PC-3 (cell line): ENCODE data around the gene GSTT2B. TPM values are rescaled to one million over a fixed set of nuclear protein-coding genes. Genes with fewer than 3 reads are reported as not detected.
"Not testable (repeated sequence)": the region's sequence is repeated elsewhere in the genome, so short reads cannot be mapped to it uniquely, and the experiment has no call there.

Experiments used
- ATAC-seq: fragments of 200-7000 bp; cut with Tn5 transposase; 2 replicates; pipeline ENCODE4 v1.9.1; 2020; ENCODE audit warnings: mild to moderate bottlenecking, moderate library complexity
- BruUV-seq: library from RNA; stranded (reverse); fragments of 400-500 nt; replicated peaks from 2 replicates; lab custom pipeline; 2021; lab: Mats Ljungman, UMichigan
- CTCF ChIA-PET: fragments of 300-600 bp; sonication (Branson Sonifier 250); formaldehyde crosslinking; loops from one replicate; lab custom pipeline; 2022; ENCODE audit warnings: antibody characterized with exemption; lab: Charles Lee
- POLR2A ChIA-PET: fragments of 300-600 bp; sonication (Branson Sonifier 250); formaldehyde crosslinking; loops from one replicate; lab custom pipeline; 2022; ENCODE audit warnings: antibody characterized with exemption; ENCODE audit not compliant: unreplicated experiment; lab: Charles Lee
- DNase-seq: peaks from one replicate; pipeline ENCODE4 v3.0.0-alpha.2; 2015
- H2AFZ ChIP-seq: fragments of 300-600 bp; sonication (generic); 2 replicates; pipeline ENCODE4 v1.6.0; 2016; ENCODE audit warnings: antibody characterized with exemption, low read length
- H3F3A ChIP-seq: fragments of 300-600 bp; sonication (generic); one replicate; pipeline ENCODE4 v1.6.0; 2017; ENCODE audit warnings: antibody characterized with exemption, low read length, control low read depth, mild to moderate bottlenecking; ENCODE audit not compliant: unreplicated experiment
- H3K27ac ChIP-seq: fragments of 300-600 bp; sonication (generic); 2 replicates; pipeline ENCODE4 v1.5.1; 2016; ENCODE audit warnings: mild to moderate bottlenecking, low read length
- H3K27me3 ChIP-seq: fragments of 300-600 bp; sonication (generic); 2 replicates; pipeline ENCODE4 v1.6.1; 2016; ENCODE audit warnings: low read length, mixed read lengths
- H3K36me3 ChIP-seq: fragments of 300-600 bp; sonication (generic); 2 replicates; pipeline ENCODE4 v1.6.1; 2016; ENCODE audit warnings: low read depth, mixed run types, low read length, mixed read lengths
- H3K4me1 ChIP-seq: fragments of 300-600 bp; sonication (generic); 2 replicates; pipeline ENCODE4 v1.5.1; 2016; ENCODE audit warnings: low read length; ENCODE audit not compliant: insufficient read depth
- H3K4me2 ChIP-seq: fragments of 300-600 bp; sonication (generic); 2 replicates; pipeline ENCODE4 v1.6.0; 2016; ENCODE audit warnings: low read length
- H3K4me3 ChIP-seq: fragments of 300-600 bp; sonication (generic); 2 replicates; pipeline ENCODE4 v1.5.1; 2016; ENCODE audit warnings: mild to moderate bottlenecking, low read length, mixed read lengths
- H3K79me2 ChIP-seq: fragments of 300-600 bp; sonication (generic); 2 replicates; pipeline ENCODE4 v1.6.1; 2017; ENCODE audit warnings: low read length, mixed read lengths
- H3K9ac ChIP-seq: fragments of 300-600 bp; sonication (generic); 2 replicates; pipeline ENCODE4 v1.6.0; 2016; ENCODE audit warnings: mild to moderate bottlenecking, low read length
- H3K9me2 ChIP-seq: fragments of 300-600 bp; sonication (generic); replicated peaks from 2 replicates; pipeline ENCODE4 v1.6.1; 2016; ENCODE audit warnings: mixed run types, low read length, mixed read lengths
- H3K9me3 ChIP-seq: fragments of 300-600 bp; sonication (generic); 2 replicates; pipeline ENCODE4 v1.6.1; 2016; ENCODE audit warnings: low read length, mixed read lengths
- H4K20me1 ChIP-seq: fragments of 300-600 bp; sonication (generic); 2 replicates; pipeline ENCODE4 v1.6.1; 2016; ENCODE audit warnings: low read length, mixed read lengths
- intact Hi-C: fragments of 100-400 bp; cut with micrococcal nuclease; formaldehyde crosslinking; loops from 2 replicates; pipeline ENCODE4 v1.9.0; 2023
- total RNA-seq: library from RNA; depleted of rRNA; stranded (reverse); fragments of >200 nt; gene quantifications from 2 replicates; pipeline ENCODE4 v1.2.3, GENCODE V29; 2014

The GSTT2B gene
- total RNA-seq, 1 experiment from 2014 or later: 3.2 TPM

DNA sequence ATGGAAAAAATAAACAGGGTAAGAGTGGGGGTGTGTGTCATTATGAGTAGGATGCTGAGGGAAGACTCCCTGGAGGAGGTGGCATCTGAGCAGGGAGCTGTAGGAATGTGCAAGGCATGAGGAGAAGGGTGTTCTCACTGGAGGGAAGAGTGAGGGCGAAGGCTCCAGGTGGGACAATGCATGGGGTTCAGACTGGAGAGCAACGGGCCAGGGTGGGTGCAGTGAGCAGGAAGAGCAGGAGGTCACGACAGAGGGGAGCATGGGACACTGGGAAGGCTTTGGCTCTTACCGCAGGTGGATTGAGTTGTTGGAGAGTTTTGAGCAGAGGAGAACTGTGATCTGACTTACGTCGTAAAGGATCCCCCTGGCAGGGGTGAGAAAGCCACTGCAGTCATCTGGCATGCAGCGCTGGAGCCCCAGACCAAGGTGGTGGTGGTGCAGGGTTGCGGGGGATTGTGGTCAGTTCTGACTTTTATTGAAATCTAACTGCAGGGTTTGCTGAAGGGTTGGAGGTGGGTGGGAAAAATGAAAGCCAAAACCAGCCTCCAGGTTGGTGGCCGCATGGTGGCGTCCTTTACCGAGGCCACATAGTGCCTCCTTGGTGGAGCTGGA, 8.1 kb downstream of the GSTT2B start:
- POLR2A ChIA-PET, H3F3A ChIP-seq, H3K4me3 ChIP-seq, H3K36me3 ChIP-seq, H3K9me2 ChIP-seq, BruUV-seq, CTCF ChIA-PET, H3K27me3 ChIP-seq, H3K4me1 ChIP-seq, DNase-seq, H3K4me2 ChIP-seq, H3K9ac ChIP-seq, ATAC-seq, H2AFZ ChIP-seq, H3K27ac ChIP-seq, H3K79me2 ChIP-seq, H3K9me3 ChIP-seq, H4K20me1 ChIP-seq: not testable (repeated sequence)
- intact Hi-C loops: loop anchor here (10.0 kb wide), 1 partner anchor 222 kb away; no protein-coding TSS in a partner anchor

DNA sequence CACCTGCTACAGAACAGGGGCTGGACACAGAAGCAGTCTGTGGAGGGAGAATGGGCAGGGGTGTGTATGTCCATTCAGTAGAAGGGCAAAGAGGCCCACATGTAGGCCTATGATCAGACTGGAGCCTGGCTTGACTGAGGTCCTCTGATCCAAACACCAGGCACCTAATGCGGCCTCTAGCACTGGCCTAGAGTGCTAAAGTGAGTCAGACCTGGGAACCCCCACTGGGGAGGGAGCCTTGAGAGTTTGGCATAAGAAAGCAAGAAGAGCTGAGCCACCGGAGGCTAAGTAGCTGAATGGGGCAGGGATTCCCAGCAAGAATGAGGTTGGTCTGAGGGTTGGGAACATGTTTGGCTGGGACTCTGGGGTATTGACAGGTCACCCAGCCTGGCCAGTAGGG, 9.6 kb downstream of the GSTT2B start:
- H4K20me1 ChIP-seq, H3K9me3 ChIP-seq, H3K36me3 ChIP-seq, H3K4me1 ChIP-seq, H2AFZ ChIP-seq, DNase-seq, BruUV-seq, CTCF ChIA-PET, H3K4me3 ChIP-seq, POLR2A ChIA-PET, H3K27me3 ChIP-seq, H3K9me2 ChIP-seq, H3K9ac ChIP-seq, H3K4me2 ChIP-seq, H3K27ac ChIP-seq, ATAC-seq, H3F3A ChIP-seq, H3K79me2 ChIP-seq: not testable (repeated sequence)
- intact Hi-C loops: loop anchor here (10.0 kb wide), 1 partner anchor 223 kb away; no protein-coding TSS in a partner anchor

DNA sequence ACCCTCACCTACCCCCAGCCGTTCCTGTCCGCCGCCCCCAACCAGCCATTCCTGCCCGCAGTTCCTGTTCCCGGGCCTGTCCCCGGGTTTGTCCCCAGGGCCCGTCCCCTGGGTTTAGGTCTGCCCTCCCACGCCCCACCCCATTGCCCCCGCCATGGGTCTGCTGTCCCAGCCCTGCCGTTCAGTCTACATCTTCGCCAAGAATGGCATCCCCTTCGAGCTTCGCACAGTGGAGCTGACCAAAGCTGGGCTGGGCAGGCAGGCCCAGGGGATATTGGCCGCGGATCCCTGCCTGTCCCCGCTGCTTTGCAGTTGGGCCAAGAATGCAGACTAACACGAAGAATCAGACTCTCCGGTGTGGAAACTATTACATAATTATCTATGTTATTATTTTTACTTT, 11.2 kb downstream of the GSTT2B start:
- H3K36me3 ChIP-seq, H3K27me3 ChIP-seq, H3K27ac ChIP-seq, H3K4me1 ChIP-seq, H3K9me2 ChIP-seq, H4K20me1 ChIP-seq, CTCF ChIA-PET, H3K4me2 ChIP-seq, ATAC-seq, H2AFZ ChIP-seq, H3F3A ChIP-seq, BruUV-seq, DNase-seq, H3K9me3 ChIP-seq, H3K4me3 ChIP-seq, H3K9ac ChIP-seq, POLR2A ChIA-PET, H3K79me2 ChIP-seq: not testable (repeated sequence)
- intact Hi-C loops: loop anchor here (10.0 kb wide), 1 partner anchor 225 kb away; no protein-coding TSS in a partner anchor

DNA sequence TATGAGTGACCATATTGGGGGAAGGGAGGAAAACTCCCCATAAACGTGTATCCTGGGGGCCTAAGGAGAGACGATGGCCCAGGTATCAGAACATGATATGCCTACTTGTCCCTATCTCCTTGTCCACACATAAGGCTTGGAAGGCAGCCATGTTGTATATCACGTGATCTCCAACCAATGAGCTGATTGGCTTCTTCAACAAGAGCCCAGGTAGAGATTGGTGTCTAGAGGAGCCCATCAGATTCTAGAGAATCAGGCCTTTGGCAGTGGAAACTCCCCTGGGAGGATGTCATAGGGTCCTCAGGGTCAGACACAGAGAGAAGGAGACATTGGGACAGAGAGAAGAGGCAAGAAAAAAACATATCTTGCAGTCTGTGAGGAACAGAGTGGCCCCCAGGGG, 13.6 kb downstream of the GSTT2B start:
- H3K9ac ChIP-seq, H3K9me3 ChIP-seq, POLR2A ChIA-PET, H3K4me3 ChIP-seq, ATAC-seq, H4K20me1 ChIP-seq, H3K4me1 ChIP-seq, BruUV-seq, DNase-seq, H3K27ac ChIP-seq, CTCF ChIA-PET, H3F3A ChIP-seq, H3K79me2 ChIP-seq, H3K27me3 ChIP-seq, H2AFZ ChIP-seq, intact Hi-C loops, H3K36me3 ChIP-seq, H3K9me2 ChIP-seq, H3K4me2 ChIP-seq: not testable (repeated sequence)

DNA sequence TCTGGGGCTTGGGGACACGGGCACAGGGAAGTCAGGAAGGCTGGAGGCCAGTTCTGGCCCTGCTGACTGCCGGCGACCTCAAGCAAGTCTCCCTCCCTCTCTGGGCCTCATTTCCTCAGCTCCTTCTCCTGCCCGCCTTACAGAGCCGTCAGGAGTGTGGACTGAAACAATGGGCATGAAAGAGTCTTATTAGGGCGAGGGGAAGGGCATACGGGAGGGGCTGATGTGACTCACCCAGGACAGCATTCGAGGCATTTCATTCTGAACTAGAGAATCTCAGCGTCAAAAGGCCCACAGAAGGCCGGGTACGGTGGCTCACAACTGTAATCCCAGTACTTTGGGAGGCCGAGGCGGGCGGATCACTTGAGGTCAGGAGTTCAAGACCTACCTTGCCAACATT, 20.8 kb downstream of the GSTT2B start:
- H3K27me3 ChIP-seq, H3K36me3 ChIP-seq, H3F3A ChIP-seq, H2AFZ ChIP-seq, CTCF ChIA-PET, H3K9me2 ChIP-seq, POLR2A ChIA-PET, H3K4me2 ChIP-seq, H3K9ac ChIP-seq, BruUV-seq, intact Hi-C loops, H3K79me2 ChIP-seq, H3K27ac ChIP-seq, H4K20me1 ChIP-seq, DNase-seq, H3K4me3 ChIP-seq, H3K4me1 ChIP-seq, H3K9me3 ChIP-seq: not testable (repeated sequence)
- ATAC-seq: peak; percentile 62
